ENCODE data around the gene GPC5.
"Not testable (repeated sequence)": the region's sequence is repeated elsewhere in the genome, so short reads cannot be mapped to it uniquely, and the experiment has no call there.

Gene GPC5

GRCh38 chr13:92827503-92827902 is 1429.1 kb downstream of the GPC5 start:
- no peak for DNase-seq

GRCh38 chr13:92829930-92830329 is 1431.5 kb downstream of the GPC5 start:
- DNase-seq, result no peak

DNA sequence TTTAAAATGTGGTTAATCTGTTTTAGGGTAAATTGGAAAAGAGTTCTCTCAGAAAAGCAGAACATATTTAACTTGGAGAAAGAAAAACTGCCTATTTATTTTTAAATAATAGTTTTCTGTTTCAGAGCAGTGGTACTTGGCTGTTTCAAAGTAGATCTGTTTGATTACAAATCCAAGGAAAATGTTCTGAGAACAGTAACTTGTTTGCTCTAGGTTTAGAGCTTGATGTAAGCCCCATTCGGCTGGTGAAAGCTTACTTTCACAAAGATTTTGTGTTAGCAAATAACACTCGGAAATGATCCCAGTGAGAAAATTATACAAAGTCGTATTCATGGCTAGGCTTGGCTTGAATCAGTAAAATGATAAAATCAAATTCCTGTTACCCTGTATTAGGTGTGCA is 1432.4 kb downstream of the GPC5 start:
- no peak for DNase-seq

- DNase-seq, result no peak
Measured at GRCh38 chr13:92833071-92833470, 1434.7 kb downstream of the GPC5 start.

- DNase-seq, result no peak
Measured at GRCh38 chr13:92836171-92836570, 1437.8 kb downstream of the GPC5 start.

DNA sequence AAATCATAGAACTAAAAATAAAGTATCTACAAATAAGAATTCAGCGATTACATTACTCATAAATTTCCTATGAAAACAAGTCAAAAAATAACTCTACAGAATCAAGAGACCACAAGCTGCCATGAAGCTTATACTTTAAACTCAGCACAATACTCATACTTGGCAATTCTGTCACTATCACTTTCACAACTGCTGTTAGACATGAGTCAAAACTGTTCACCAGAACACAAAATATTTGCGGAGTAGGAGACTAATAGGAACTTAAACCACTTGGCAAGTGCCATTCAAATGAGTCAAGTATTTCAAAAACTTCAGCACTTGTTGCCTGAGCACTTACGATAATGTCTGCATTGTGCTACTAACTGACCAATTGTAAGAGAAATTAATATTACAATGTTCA is 1440.4 kb downstream of the GPC5 start:
- DNase-seq, result no peak

GRCh38 chr13:92842145-92842544 is 1443.7 kb downstream of the GPC5 start:
- no peak for DNase-seq

- DNase-seq, result peak; percentile 41
Measured at GRCh38 chr13:92843549-92843948, 1445.1 kb downstream of the GPC5 start.

- no peak for DNase-seq
Measured at GRCh38 chr13:92849381-92849780, 1451.0 kb downstream of the GPC5 start.

GRCh38 chr13:92864584-92865284 is 1466.3 kb downstream of the GPC5 start:
- DNase-seq, result no peak

- no peak for DNase-seq
Measured at GRCh38 chr13:92873029-92873428, 1474.6 kb downstream of the GPC5 start.

- DNase-seq, result no peak
Measured at GRCh38 chr13:92886535-92887077, 1488.2 kb downstream of the GPC5 start.

- no peak for DNase-seq
Measured at GRCh38 chr13:92894447-92894846, 1496.0 kb downstream of the GPC5 start.

GRCh38 chr13:92896842-92897241 is 1498.4 kb downstream of the GPC5 start:
- DNase-seq, result peak; percentile 31

GRCh38 chr13:92898946-92899345 is 1500.5 kb downstream of the GPC5 start:
- DNase-seq, result not testable (repeated sequence)

DNA sequence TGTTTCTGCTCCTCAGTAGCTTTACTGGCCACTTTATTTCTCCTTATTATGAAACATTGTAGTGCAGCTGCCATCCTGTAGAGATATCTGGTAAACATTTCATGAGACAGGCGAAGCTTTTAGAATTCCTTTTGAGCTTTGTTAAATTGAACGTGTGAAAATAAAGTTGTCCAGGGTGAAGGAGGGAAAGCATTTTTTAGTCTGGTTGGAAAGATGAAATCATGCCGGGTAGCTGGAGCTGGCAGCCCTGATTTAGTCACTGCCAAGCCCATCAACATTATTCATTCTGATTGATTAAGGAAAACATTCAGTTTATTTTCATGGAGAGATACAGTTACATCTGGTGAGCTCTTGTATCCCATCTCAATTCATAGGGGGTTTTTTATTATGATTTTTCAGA is 1502.0 kb downstream of the GPC5 start:
- DNase-seq, result no peak

DNA sequence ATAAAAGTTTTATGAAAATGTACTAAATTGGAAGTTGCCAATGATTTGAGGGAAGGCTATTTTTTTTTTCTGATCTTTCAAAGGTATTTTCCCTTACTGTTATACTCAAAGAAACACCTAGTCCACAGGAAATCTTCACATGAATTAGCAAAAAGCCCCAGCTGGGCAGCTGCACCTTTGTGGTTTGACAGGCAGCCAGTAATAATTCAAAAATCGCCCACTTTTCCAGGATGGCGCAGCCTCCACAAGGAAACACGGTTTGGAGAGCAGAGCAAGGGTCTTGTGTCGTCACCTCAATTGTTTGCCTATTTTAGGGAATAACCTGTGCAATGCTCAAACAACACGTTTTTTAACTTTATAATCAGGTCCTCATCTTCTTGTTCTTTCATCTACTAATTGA is 1503.3 kb downstream of the GPC5 start:
- DNase-seq, result no peak

DNA sequence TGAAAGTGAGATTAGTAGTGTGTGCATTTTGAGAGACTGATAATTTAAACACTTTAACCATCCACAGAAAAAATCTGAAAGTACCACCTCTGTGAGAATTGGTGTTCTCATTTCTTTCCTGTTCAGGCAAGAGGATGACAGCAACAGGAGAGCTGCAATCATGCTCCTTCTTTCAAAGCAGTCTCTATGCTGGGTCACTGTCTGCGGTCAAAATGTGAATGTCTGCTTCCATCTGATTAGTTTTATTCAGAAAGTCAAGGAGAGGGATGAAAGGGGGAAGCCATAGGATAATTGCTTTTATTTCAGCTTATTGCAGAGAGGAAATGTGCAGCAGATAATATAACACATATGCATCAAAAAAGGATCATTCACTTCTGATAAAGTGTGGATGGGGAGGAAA is 1514.2 kb downstream of the GPC5 start:
- no peak for DNase-seq

- DNase-seq, result no peak
Measured at GRCh38 chr13:92913840-92914239, 1515.4 kb downstream of the GPC5 start.

Measured in NCI-H1092 (cell line).